GM23338 (cell line): ENCODE results near the gene PIPOX. TPM values are rescaled to one million over a fixed set of nuclear protein-coding genes. Genes with fewer than 3 reads are reported as not detected.

Source experiments
- ATAC-seq: fragments of 200-7000 bp; cut with Tn5 transposase; 3 replicates; pipeline ENCODE4 v1.9.1; 2020
- DNase-seq: peaks from one replicate; pipeline ENCODE4 v3.0.0-alpha.2; 2015; ENCODE audit warnings: low spot score
- H2AFZ ChIP-seq: fragments of 200-600 bp; sonication (generic); 2 replicates; pipeline ENCODE4 v1.8.0; 2016; ENCODE audit warnings: antibody characterized with exemption, mild to moderate bottlenecking, moderate library complexity
- H3F3A ChIP-seq: fragments of 200-600 bp; sonication (generic); replicated peaks from 2 replicates; pipeline ENCODE4 v1.8.0; 2017; ENCODE audit warnings: antibody characterized with exemption, mixed run types, low read depth
- H3K27ac ChIP-seq: fragments of 200-600 bp; sonication (generic); 2 replicates; pipeline ENCODE4 v1.6.1; 2016; ENCODE audit warnings: low read depth
- H3K27me3 ChIP-seq: fragments of 200-600 bp; sonication (generic); 2 replicates; pipeline ENCODE4 v1.8.0; 2016; ENCODE audit warnings: mild to moderate bottlenecking, mixed run types, moderate library complexity; ENCODE audit not compliant: insufficient read depth
- H3K36me3 ChIP-seq: fragments of 200-600 bp; sonication (generic); 2 replicates; pipeline ENCODE4 v1.8.0; 2016; ENCODE audit warnings: mild to moderate bottlenecking; ENCODE audit not compliant: insufficient read depth
- H3K4me1 ChIP-seq: fragments of 200-600 bp; sonication (generic); 2 replicates; pipeline ENCODE4 v1.8.0; 2016; ENCODE audit warnings: mild to moderate bottlenecking, moderate library complexity; ENCODE audit not compliant: insufficient read depth
- H3K4me2 ChIP-seq: fragments of 200-600 bp; sonication (generic); 2 replicates; pipeline ENCODE4 v1.7.1; 2017; ENCODE audit warnings: mixed run types
- H3K4me3 ChIP-seq: fragments of 200-600 bp; sonication (generic); 2 replicates; pipeline ENCODE4 v1.6.1; 2016; ENCODE audit warnings: mixed run types
- H3K79me2 ChIP-seq: fragments of 200-600 bp; sonication (generic); replicated peaks from 2 replicates; pipeline ENCODE4 v1.8.0; 2017; ENCODE audit warnings: mild to moderate bottlenecking; ENCODE audit not compliant: insufficient read depth
- H3K9me2 ChIP-seq: fragments of 200-600 bp; sonication (generic); 2 replicates; pipeline ENCODE4 v1.8.0; 2017; ENCODE audit not compliant: insufficient read depth
- H4K20me1 ChIP-seq: fragments of 200-600 bp; sonication (generic); replicated peaks from 2 replicates; pipeline ENCODE4 v1.8.0; 2017; ENCODE audit warnings: mild to moderate bottlenecking; ENCODE audit not compliant: insufficient read depth
- H3K27ac Mint-ChIP-seq: 2 replicates; pipeline ENCODE4 v1.8.0; 2020; ENCODE audit warnings: inconsistent platforms, mild to moderate bottlenecking, moderate library complexity, mixed read lengths
- H3K27me3 Mint-ChIP-seq: 3 replicates; pipeline ENCODE4 v1.8.0; 2022; ENCODE audit warnings: low read depth, mild to moderate bottlenecking, moderate library complexity, mixed read lengths, inconsistent platforms; ENCODE audit not compliant: insufficient read depth, poor library complexity
- H3K36me3 Mint-ChIP-seq: 3 replicates; pipeline ENCODE4 v1.8.0; 2021; ENCODE audit warnings: low read depth, mild to moderate bottlenecking, inconsistent platforms, moderate library complexity, mixed read lengths
- H3K4me1 Mint-ChIP-seq: 3 replicates; pipeline ENCODE4 v1.8.0; 2020; ENCODE audit warnings: mild to moderate bottlenecking, inconsistent platforms, mixed read lengths
- H3K4me3 Mint-ChIP-seq: 3 replicates; pipeline ENCODE4 v1.8.0; 2021; ENCODE audit warnings: moderate library complexity, mild to moderate bottlenecking, inconsistent platforms, mixed read lengths
- H3K9me3 Mint-ChIP-seq: 3 replicates; pipeline ENCODE4 v1.8.0; 2020; ENCODE audit warnings: moderate library complexity, mild to moderate bottlenecking, inconsistent platforms, mixed read lengths
- ZNF331 ChIP-seq: fragments of 250-450 bp; sonication (Bioruptor Pico); IDR thresholded peaks from 2 replicates; pipeline ENCODE4 v1.5.0; 2020; ENCODE audit warnings: low read depth, mild to moderate bottlenecking, moderate library complexity
- polyA plus RNA-seq: library from polyadenylated mRNA; unstranded; fragments of >200 nt; fragmentation: Nextera tagmentation; extraction: Ambion mirVana; gene quantifications from 2 replicates; pipeline ENCODE4 v1.2.1, GENCODE V29; 2016
- total RNA-seq: library from RNA; depleted of rRNA; stranded (reverse); fragments of >200 nt; shearing (Covaris generic); gene quantifications from 2 replicates; pipeline ENCODE4 v1.2.3, GENCODE V29; 2014
- TF ChIP-seq, protein P1 (sequence below): IDR thresholded peaks from one replicate; pipeline ENCODE4 v1.6.1; 2018; ENCODE audit warnings: antibody characterized with exemption; ENCODE audit not compliant: unreplicated experiment
- TF ChIP-seq, protein P2 (sequence below), 2 experiments: fragments of 200-600 bp in 1 of 2; sonication (generic) in 1 of 2; conservative IDR thresholded peaks; 2 replicates each; pipeline versions ENCODE4 v1.5.1 to v1.6.1; 2016 to 2017; ENCODE audit warnings: antibody characterized with exemption in 2 of 2, low read depth in 2 of 2, mild to moderate bottlenecking in 2 of 2, moderate library complexity in 1 of 2
- TF ChIP-seq, protein P3 (sequence below): fragments of 250-450 bp; sonication (Bioruptor Pico); IDR thresholded peaks from 2 replicates; pipeline ENCODE4 v1.5.0; 2020; ENCODE audit warnings: mild to moderate bottlenecking, moderate library complexity
- TF ChIP-seq, protein P4 (sequence below): IDR thresholded peaks from 2 replicates; pipeline ENCODE4 v1.6.1; 2016; ENCODE audit warnings: antibody characterized with exemption

Gene PIPOX
- total and polyA plus RNA-seq, 2 experiments from 2014 or later: 22.6 to 34.6 TPM

GRCh38 chr17:29002811-29003210 is 40.1 kb upstream of the PIPOX start:
- Histone ChIP-seq H3K4me1 (peaks cover 56% of the 10 kb centered on the region), H2AFZ (no peak overlapping the region), H3K9me2 (no peaks in the 10 kb centered on the region), H3K4me3 (no peak overlapping the region), H4K20me1 (no peaks in the 10 kb centered on the region), H3K79me2 (no peaks in the 10 kb centered on the region), H3K27me3 (peaks cover 41% of the 10 kb centered on the region), H3K27ac (no peak overlapping the region), H3K36me3 (no peaks in the 10 kb centered on the region), H3K4me2 (peak overlapping the region; percentile 73), H3F3A (no peaks in the 10 kb centered on the region; the same call in 1 of the 2 replicates)
- TF ChIP-seq, protein P1, sequence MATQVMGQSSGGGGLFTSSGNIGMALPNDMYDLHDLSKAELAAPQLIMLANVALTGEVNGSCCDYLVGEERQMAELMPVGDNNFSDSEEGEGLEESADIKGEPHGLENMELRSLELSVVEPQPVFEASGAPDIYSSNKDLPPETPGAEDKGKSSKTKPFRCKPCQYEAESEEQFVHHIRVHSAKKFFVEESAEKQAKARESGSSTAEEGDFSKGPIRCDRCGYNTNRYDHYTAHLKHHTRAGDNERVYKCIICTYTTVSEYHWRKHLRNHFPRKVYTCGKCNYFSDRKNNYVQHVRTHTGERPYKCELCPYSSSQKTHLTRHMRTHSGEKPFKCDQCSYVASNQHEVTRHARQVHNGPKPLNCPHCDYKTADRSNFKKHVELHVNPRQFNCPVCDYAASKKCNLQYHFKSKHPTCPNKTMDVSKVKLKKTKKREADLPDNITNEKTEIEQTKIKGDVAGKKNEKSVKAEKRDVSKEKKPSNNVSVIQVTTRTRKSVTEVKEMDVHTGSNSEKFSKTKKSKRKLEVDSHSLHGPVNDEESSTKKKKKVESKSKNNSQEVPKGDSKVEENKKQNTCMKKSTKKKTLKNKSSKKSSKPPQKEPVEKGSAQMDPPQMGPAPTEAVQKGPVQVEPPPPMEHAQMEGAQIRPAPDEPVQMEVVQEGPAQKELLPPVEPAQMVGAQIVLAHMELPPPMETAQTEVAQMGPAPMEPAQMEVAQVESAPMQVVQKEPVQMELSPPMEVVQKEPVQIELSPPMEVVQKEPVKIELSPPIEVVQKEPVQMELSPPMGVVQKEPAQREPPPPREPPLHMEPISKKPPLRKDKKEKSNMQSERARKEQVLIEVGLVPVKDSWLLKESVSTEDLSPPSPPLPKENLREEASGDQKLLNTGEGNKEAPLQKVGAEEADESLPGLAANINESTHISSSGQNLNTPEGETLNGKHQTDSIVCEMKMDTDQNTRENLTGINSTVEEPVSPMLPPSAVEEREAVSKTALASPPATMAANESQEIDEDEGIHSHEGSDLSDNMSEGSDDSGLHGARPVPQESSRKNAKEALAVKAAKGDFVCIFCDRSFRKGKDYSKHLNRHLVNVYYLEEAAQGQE: peak; percentile 28
- TF ChIP-seq, protein P2, sequence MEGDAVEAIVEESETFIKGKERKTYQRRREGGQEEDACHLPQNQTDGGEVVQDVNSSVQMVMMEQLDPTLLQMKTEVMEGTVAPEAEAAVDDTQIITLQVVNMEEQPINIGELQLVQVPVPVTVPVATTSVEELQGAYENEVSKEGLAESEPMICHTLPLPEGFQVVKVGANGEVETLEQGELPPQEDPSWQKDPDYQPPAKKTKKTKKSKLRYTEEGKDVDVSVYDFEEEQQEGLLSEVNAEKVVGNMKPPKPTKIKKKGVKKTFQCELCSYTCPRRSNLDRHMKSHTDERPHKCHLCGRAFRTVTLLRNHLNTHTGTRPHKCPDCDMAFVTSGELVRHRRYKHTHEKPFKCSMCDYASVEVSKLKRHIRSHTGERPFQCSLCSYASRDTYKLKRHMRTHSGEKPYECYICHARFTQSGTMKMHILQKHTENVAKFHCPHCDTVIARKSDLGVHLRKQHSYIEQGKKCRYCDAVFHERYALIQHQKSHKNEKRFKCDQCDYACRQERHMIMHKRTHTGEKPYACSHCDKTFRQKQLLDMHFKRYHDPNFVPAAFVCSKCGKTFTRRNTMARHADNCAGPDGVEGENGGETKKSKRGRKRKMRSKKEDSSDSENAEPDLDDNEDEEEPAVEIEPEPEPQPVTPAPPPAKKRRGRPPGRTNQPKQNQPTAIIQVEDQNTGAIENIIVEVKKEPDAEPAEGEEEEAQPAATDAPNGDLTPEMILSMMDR (conservative IDR thresholded peaks at IDR 0.05; ENCODE audit: low read depth in 2 of 2): no peak
- Mint-ChIP-seq H3K9me3 (no peaks in the 10 kb centered on the region; the same call in 2 of the 3 replicates), H3K4me3 (peak overlapping the region; percentile 49; the same call in 1 of the 3 replicates), H3K4me1 (peaks cover 54% of the 10 kb centered on the region), H3K27me3 (peaks cover 45% of the 10 kb centered on the region), H3K27ac (no peak overlapping the region; the same call in 1 of the 2 replicates), H3K36me3 (no peaks in the 10 kb centered on the region)
- DNase-seq (no peak), ATAC-seq (no peak)

- H3K36me3 ChIP-seq: no peaks in the 10 kb centered on the region
- no peaks in the 10 kb centered on the region for H3K9me2 ChIP-seq
- no peaks in the 10 kb centered on the region for H4K20me1 ChIP-seq
- H3K4me1 Mint-ChIP-seq: peaks cover 52% of the 10 kb centered on the region
- no peaks in the 10 kb centered on the region; the same call in 1 of the 2 replicates for H3F3A ChIP-seq
- H3K27ac ChIP-seq: no peak overlapping the region
- no peak overlapping the region for H3K27ac Mint-ChIP-seq
- H3K9me3 Mint-ChIP-seq: no peaks in the 10 kb centered on the region; the same call in 2 of the 3 replicates
- DNase-seq (no peak), ATAC-seq (no peak)
- H3K27me3 ChIP-seq: peaks cover 46% of the 10 kb centered on the region
- no peaks in the 10 kb centered on the region for H3K79me2 ChIP-seq
- H2AFZ ChIP-seq: no peak overlapping the region
- peaks cover 42% of the 10 kb centered on the region for H3K27me3 Mint-ChIP-seq
- H3K4me2 ChIP-seq: peak overlapping the region; percentile 73; the same call in 1 of the 2 replicates
- H3K36me3 Mint-ChIP-seq: no peaks in the 10 kb centered on the region
- H3K4me3 ChIP-seq: no peak overlapping the region
- peaks cover 60% of the 10 kb centered on the region for H3K4me1 ChIP-seq
- no peak overlapping the region; the same call in 2 of the 3 replicates for H3K4me3 Mint-ChIP-seq
- TF ChIP-seq, protein P3, sequence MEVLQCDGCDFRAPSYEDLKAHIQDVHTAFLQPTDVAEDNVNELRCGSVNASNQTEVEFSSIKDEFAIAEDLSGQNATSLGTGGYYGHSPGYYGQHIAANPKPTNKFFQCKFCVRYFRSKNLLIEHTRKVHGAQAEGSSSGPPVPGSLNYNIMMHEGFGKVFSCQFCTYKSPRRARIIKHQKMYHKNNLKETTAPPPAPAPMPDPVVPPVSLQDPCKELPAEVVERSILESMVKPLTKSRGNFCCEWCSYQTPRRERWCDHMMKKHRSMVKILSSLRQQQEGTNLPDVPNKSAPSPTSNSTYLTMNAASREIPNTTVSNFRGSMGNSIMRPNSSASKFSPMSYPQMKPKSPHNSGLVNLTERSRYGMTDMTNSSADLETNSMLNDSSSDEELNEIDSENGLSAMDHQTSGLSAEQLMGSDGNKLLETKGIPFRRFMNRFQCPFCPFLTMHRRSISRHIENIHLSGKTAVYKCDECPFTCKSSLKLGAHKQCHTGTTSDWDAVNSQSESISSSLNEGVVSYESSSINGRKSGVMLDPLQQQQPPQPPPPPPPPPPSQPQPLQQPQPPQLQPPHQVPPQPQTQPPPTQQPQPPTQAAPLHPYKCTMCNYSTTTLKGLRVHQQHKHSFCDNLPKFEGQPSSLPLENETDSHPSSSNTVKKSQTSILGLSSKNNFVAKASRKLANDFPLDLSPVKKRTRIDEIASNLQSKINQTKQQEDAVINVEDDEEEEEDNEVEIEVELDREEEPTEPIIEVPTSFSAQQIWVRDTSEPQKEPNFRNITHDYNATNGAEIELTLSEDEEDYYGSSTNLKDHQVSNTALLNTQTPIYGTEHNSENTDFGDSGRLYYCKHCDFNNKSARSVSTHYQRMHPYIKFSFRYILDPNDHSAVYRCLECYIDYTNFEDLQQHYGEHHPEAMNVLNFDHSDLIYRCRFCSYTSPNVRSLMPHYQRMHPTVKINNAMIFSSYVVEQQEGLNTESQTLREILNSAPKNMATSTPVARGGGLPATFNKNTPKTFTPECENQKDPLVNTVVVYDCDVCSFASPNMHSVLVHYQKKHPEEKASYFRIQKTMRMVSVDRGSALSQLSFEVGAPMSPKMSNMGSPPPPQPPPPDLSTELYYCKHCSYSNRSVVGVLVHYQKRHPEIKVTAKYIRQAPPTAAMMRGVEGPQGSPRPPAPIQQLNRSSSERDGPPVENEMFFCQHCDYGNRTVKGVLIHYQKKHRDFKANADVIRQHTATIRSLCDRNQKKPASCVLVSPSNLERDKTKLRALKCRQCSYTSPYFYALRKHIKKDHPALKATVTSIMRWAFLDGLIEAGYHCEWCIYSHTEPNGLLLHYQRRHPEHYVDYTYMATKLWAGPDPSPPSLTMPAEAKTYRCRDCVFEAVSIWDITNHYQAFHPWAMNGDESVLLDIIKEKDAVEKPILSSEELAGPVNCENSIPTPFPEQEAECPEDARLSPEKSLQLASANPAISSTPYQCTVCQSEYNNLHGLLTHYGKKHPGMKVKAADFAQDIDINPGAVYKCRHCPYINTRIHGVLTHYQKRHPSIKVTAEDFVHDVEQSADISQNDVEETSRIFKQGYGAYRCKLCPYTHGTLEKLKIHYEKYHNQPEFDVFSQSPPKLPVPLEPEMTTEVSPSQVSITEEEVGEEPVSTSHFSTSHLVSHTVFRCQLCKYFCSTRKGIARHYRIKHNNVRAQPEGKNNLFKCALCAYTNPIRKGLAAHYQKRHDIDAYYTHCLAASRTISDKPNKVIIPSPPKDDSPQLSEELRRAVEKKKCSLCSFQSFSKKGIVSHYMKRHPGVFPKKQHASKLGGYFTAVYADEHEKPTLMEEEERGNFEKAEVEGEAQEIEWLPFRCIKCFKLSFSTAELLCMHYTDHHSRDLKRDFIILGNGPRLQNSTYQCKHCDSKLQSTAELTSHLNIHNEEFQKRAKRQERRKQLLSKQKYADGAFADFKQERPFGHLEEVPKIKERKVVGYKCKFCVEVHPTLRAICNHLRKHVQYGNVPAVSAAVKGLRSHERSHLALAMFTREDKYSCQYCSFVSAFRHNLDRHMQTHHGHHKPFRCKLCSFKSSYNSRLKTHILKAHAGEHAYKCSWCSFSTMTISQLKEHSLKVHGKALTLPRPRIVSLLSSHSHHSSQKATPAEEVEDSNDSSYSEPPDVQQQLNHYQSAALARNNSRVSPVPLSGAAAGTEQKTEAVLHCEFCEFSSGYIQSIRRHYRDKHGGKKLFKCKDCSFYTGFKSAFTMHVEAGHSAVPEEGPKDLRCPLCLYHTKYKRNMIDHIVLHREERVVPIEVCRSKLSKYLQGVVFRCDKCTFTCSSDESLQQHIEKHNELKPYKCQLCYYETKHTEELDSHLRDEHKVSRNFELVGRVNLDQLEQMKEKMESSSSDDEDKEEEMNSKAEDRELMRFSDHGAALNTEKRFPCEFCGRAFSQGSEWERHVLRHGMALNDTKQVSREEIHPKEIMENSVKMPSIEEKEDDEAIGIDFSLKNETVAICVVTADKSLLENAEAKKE (CRISPR knock-in tag): no peak
- TF ChIP-seq, protein P2 (conservative IDR thresholded peaks at IDR 0.05; ENCODE audit: low read depth in 2 of 2): no peak
- TF ChIP-seq, protein P4, sequence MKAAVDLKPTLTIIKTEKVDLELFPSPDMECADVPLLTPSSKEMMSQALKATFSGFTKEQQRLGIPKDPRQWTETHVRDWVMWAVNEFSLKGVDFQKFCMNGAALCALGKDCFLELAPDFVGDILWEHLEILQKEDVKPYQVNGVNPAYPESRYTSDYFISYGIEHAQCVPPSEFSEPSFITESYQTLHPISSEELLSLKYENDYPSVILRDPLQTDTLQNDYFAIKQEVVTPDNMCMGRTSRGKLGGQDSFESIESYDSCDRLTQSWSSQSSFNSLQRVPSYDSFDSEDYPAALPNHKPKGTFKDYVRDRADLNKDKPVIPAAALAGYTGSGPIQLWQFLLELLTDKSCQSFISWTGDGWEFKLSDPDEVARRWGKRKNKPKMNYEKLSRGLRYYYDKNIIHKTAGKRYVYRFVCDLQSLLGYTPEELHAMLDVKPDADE: no peak
- no peak for TF ChIP-seq ZNF331 (CRISPR knock-in tag)
Measured at GRCh38 chr17:29003289-29003688, 39.7 kb upstream of the PIPOX start.
